ENCODE measurements around the gene PHLDA2.

PHLDA2 gene

GRCh38 chr11:2897048-2897447 lies 32.2 kb downstream of the PHLDA2 start:
- H4K20me1 ChIP-seq = no peaks in the 10 kb centered on the region
- H3K4me2 ChIP-seq = no peak overlapping the region
- TF ChIP-seq Cebpa-rat (IDR thresholded peaks at IDR 0.05) = no peak
- H3K9ac ChIP-seq = no peak overlapping the region
- H3K4me3 ChIP-seq = no peak overlapping the region
- no peaks in the 10 kb centered on the region for H3K27me3 ChIP-seq
- peaks cover 60% of the 10 kb centered on the region for H3K4me1 ChIP-seq
- no peaks in the 10 kb centered on the region for H3K9me3 ChIP-seq
- no peaks in the 10 kb centered on the region for H3K36me3 ChIP-seq
- H3K27ac ChIP-seq = no peak overlapping the region

GRCh38 chr11:2896047-2896446 lies 33.2 kb downstream of the PHLDA2 start:
- Histone ChIP-seq H3K27ac (0 out of 2 replicates have a peak overlapping the region, but pooled peaks have one; percentile 14), H4K20me1 (no peaks in the 10 kb centered on the region), H3K9ac (no peak overlapping the region), H3K4me3 (no peak overlapping the region), H3K9me3 (no peaks in the 10 kb centered on the region), H3K36me3 (no peaks in the 10 kb centered on the region), H3K27me3 (no peaks in the 10 kb centered on the region), H3K4me1 (peaks cover 62% of the 10 kb centered on the region), H3K4me2 (no peak overlapping the region)
- TF ChIP-seq Cebpa-rat (IDR thresholded peaks at IDR 0.05) = no peak

DNA sequence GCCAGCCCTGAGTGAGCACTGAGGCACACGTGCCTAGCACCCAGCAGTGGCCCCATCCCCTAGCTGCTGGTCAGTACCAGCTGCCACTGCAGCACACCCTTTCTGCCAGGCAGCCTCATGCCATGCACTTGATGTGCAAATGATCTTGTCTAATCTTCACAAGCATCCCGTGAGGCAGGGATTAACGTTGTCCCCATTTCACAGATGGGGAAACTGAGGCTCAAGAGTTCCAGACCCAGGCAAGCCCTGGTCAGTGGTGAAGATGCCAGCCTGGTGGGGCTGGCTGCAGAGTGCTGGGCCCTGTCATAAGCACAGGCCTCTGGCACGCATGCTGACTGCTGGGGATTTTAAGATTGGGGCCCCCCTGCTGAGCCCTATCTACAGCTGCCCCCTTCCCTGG lies 35.3 kb downstream of the PHLDA2 start:
- H3K9ac ChIP-seq = no peak overlapping the region
- no peaks in the 10 kb centered on the region for H4K20me1 ChIP-seq
- TF ChIP-seq Cebpa-rat (IDR thresholded peaks at IDR 0.05) = no peak
- H3K4me1 ChIP-seq = peaks cover 61% of the 10 kb centered on the region
- H3K27ac ChIP-seq = no peak overlapping the region
- no peaks in the 10 kb centered on the region for H3K36me3 ChIP-seq
- no peak overlapping the region for H3K4me2 ChIP-seq
- no peak overlapping the region for H3K4me3 ChIP-seq
- no peaks in the 10 kb centered on the region for H3K9me3 ChIP-seq
- no peaks in the 10 kb centered on the region for H3K27me3 ChIP-seq

DNA sequence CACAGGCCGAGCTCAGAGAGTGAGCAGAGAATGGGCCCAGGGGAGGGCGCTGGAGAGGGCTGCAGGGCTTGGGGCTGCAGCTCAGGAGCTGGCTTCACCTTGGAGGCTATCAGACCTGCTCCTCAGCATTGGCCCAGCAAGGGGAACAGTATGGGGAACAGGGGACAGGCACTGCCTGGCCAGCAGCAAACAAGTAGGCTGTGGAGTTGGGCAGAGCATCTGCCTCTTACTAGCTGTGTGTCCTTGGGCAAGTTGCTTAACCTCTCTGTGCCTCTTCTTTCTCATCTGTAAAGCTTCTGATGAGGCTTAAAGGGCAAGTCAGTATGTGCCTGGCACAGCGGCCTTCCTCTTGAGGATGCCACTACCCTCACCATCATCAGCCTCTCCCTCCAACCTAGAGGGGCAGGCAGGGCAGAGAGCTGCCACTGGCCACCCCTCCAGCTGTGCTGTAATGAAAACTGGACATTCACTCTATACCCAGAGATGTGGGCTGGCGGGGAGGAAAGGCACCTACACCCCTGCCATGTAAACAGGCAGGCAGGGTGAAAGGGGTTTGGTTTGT lies 36.2 kb downstream of the PHLDA2 start:
- H3K27me3 ChIP-seq = no peaks in the 10 kb centered on the region
- peak overlapping the region; percentile 93 for H3K4me2 ChIP-seq
- peaks cover 58% of the 10 kb centered on the region for H3K4me1 ChIP-seq
- H4K20me1 ChIP-seq = no peaks in the 10 kb centered on the region
- peak overlapping the region; percentile 56 for H3K4me3 ChIP-seq
- H3K9ac ChIP-seq = peak overlapping the region; percentile 72
- no peaks in the 10 kb centered on the region for H3K9me3 ChIP-seq
- H3K27ac ChIP-seq = peak overlapping the region; percentile 88
- TF ChIP-seq Cebpa-rat (IDR thresholded peaks at IDR 0.05) = no peak
- no peaks in the 10 kb centered on the region for H3K36me3 ChIP-seq

- H3K9me3 ChIP-seq = no peaks in the 10 kb centered on the region
- no peaks in the 10 kb centered on the region for H4K20me1 ChIP-seq
- H3K9ac ChIP-seq = peak overlapping the region; percentile 74
- peaks cover 58% of the 10 kb centered on the region for H3K4me1 ChIP-seq
- no peak for TF ChIP-seq Cebpa-rat (IDR thresholded peaks at IDR 0.05)
- peak overlapping the region; percentile 88 for H3K27ac ChIP-seq
- peak overlapping the region; percentile 56 for H3K4me3 ChIP-seq
- H3K36me3 ChIP-seq = no peaks in the 10 kb centered on the region
- H3K4me2 ChIP-seq = peak overlapping the region; percentile 93
- H3K27me3 ChIP-seq = no peaks in the 10 kb centered on the region
These were observed 36.8 kb downstream of the PHLDA2 start for GRCh38 chr11:2892215-2892966.

DNA sequence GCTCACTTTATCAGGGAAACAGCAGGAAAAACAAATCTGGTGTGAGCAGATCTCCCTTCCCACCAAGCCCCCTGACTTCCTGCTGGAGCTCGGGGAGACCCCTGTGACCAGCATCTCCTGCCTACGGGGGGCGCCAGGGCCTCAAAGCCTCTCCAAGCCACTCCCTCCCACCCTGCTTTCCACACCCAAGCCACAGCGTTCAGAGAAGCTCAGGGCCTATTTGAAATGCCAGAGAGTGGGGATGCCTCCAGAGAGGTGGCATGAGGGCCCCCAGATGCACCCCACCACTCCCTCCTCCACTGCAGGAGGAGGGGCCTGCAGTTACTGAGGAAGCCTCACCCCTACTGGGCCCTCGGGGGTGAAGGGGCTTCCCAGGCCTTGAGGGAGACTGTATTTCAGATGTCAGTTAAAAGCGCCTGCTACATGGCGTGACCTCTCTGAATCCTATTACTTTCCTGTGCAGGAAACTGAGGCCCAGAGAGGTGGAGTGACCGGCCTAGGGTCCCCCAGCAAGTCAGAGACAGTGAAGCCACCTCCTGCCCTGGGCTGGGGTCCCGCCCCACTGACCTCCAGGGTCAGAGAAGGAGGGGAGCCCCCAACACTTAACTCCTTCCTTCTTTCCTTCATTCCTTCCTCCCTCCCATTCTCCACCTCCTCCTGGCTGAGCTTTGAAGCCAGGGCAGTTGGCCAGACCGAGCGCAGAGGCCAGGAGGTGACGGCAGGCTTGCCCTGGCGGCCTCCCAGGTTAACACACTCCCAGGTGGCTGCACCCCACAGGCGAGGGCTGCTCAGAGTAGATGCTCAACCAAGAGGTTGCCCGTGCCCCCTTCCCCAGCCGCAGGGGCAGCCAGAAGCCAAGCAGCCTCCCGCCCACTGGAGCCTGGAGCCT lies 37.6 kb downstream of the PHLDA2 start:
- H3K36me3 ChIP-seq = no peaks in the 10 kb centered on the region
- peak overlapping the region; percentile 74 for H3K9ac ChIP-seq
- H3K27ac ChIP-seq = peak overlapping the region; percentile 88
- no peaks in the 10 kb centered on the region for H3K9me3 ChIP-seq
- H3K4me2 ChIP-seq = peak overlapping the region; percentile 93
- H4K20me1 ChIP-seq = no peaks in the 10 kb centered on the region
- peak overlapping the region; percentile 56 for H3K4me3 ChIP-seq
- peaks cover 62% of the 10 kb centered on the region for H3K4me1 ChIP-seq
- TF ChIP-seq Cebpa-rat (IDR thresholded peaks at IDR 0.05) = no peak
- no peaks in the 10 kb centered on the region for H3K27me3 ChIP-seq

GRCh38 chr11:2890466-2891294 lies 38.5 kb downstream of the PHLDA2 start:
- H3K27me3 ChIP-seq = no peaks in the 10 kb centered on the region
- H3K4me1 ChIP-seq = peaks cover 67% of the 10 kb centered on the region
- H3K36me3 ChIP-seq = no peaks in the 10 kb centered on the region
- peak overlapping the region; percentile 88 for H3K27ac ChIP-seq
- no peaks in the 10 kb centered on the region for H4K20me1 ChIP-seq
- peak overlapping the region; percentile 93 for H3K4me2 ChIP-seq
- no peak for TF ChIP-seq Cebpa-rat (IDR thresholded peaks at IDR 0.05)
- H3K9ac ChIP-seq = peak overlapping the region; percentile 74
- H3K4me3 ChIP-seq = no peak overlapping the region; the same call in 1 of the 2 replicates
- H3K9me3 ChIP-seq = no peaks in the 10 kb centered on the region

DNA sequence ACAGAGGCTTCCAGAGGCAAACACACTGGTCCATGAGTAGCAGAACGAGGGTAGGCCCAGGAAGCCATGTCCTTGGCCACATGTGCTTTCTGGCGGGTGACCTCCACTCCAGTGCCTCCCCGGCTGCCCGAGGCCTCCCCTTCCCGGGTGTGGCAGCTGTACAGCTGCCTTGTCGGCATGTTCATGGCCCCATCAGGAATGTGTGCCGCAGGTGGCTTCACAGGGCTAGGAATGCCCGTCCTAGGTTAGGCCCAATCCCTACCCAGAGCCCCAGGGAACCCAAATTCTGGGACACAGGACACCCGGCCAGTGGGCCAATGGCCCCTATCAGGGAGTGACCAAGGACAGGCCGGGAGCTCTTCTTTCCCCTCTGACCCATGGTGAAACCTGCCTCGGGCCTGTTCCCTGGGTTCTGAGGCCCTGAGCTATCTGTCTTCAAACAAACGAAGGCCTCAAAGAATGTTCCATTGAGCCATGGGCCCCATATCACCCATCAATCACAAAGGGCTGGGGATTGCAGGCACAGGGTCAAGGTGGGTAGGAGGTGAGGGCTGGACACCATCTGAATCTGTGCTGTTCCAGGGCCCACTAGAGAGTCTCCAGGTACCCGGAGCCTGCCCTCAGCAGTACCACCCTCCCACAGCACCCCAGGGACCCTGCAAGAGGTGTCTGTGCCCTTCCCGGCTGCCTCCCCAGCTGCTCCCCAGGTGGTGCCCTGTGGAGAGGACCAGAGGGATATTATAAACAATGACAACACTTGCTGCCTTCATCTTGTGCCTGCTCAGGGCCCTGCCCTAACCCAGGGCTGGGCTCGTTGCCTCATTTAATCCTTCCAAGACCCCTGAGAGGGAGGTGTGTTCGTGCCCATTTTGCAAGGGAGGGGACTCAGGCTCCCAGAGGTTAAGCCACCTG lies 39.6 kb downstream of the PHLDA2 start:
- H3K9me3 ChIP-seq = no peaks in the 10 kb centered on the region
- H3K4me3 ChIP-seq = no peak overlapping the region
- peak overlapping the region; percentile 74; the same call in 1 of the 2 replicates for H3K9ac ChIP-seq
- no peak for TF ChIP-seq Cebpa-rat (IDR thresholded peaks at IDR 0.05)
- H3K27me3 ChIP-seq = peaks cover 7% of the 10 kb centered on the region; the same call in 1 of the 2 replicates
- peak overlapping the region; percentile 88 for H3K27ac ChIP-seq
- peaks cover 6% of the 10 kb centered on the region; the same call in 1 of the 2 replicates for H4K20me1 ChIP-seq
- H3K36me3 ChIP-seq = no peaks in the 10 kb centered on the region
- peak overlapping the region; percentile 93 for H3K4me2 ChIP-seq
- peaks cover 73% of the 10 kb centered on the region for H3K4me1 ChIP-seq
